Upper lobe of left lung (tissue), 6 donors: ENCODE data around the gene TST. TPM values are rescaled to one million over a fixed set of nuclear protein-coding genes. Genes with fewer than 3 reads are reported as not detected.

ENCODE experiments used
- ATAC-seq, 2 donors: fragments of 200-7000 bp; cut with Tn5 transposase; one replicate each; pipeline ENCODE4 v1.9.1; 2022; ENCODE audit warnings: mild to moderate bottlenecking in 2 of 2, moderate library complexity in 2 of 2; ENCODE audit not compliant: low FRiP score in 2 of 2
- DNase-seq, 2 donors: peaks; one replicate each; pipeline ENCODE4 v3.0.0-alpha.2; 2019 to 2020
- H3K27ac ChIP-seq, 4 donors: fragments of 200-600 bp; sonication (generic); one replicate each; pipeline ENCODE4 v1.5.1; 2016 to 2019
- H3K27me3 ChIP-seq, 4 donors: fragments of 200-600 bp; sonication (generic); one replicate each; pipeline ENCODE4 v1.5.1; 2017 to 2019
- H3K36me3 ChIP-seq, 4 donors: fragments of 200-600 bp; sonication (generic); one replicate each; pipeline ENCODE4 v1.5.1; 2016 to 2019
- H3K4me1 ChIP-seq, 4 donors: fragments of 200-600 bp; sonication (generic); one replicate each; pipeline ENCODE4 v1.5.1; 2018 to 2019
- H3K4me3 ChIP-seq, 4 donors: fragments of 200-600 bp; sonication (generic); one replicate each; pipeline ENCODE4 v1.5.1; 2017 to 2019; ENCODE audit warnings: mild to moderate bottlenecking in 2 of 4, moderate library complexity in 1 of 4
- H3K9me3 ChIP-seq, 4 donors: fragments of 200-600 bp; sonication (generic); one replicate each; pipeline ENCODE4 v1.5.1; 2018 to 2019
- CTCF ChIP-seq, 6 experiments: fragments of 450-650 bp in 4 of 6; fragments of 200-600 bp in 2 of 6; sonication (generic) in 2 of 6; IDR thresholded peaks; one replicate each; pipeline ENCODE4 v1.5.1; 2016 to 2019; ENCODE audit warnings: antibody characterized with exemption in 6 of 6
- EP300 ChIP-seq, 4 donors: sonication (generic); formaldehyde crosslinking; IDR thresholded peaks; one replicate each; pipeline ENCODE4 v1.5.1; 2017; ENCODE audit warnings: antibody characterized with exemption in 4 of 4, control low read depth in 2 of 4
- POLR2A ChIP-seq, 4 donors: fragments of 450-650 bp; IDR thresholded peaks; one replicate each; pipeline ENCODE4 v1.5.1; 2016 to 2017; ENCODE audit warnings: antibody characterized with exemption in 4 of 4, mild to moderate bottlenecking in 2 of 4
- POLR2AphosphoS5 ChIP-seq, 2 donors: sonication (generic); formaldehyde crosslinking; IDR thresholded peaks; one replicate each; pipeline ENCODE4 v1.5.1; 2017; ENCODE audit warnings: antibody characterized with exemption in 2 of 2
- WGBS, 2 donors: methylation state at CpG; one replicate each; pipeline ENCODE4 v1.1.5; 2017 to 2018; 5-methylcytosine and 5-hydroxymethylcytosine counted together
- total RNA-seq, 6 donors: library from RNA; depleted of rRNA in 4 of 6; stranded (reverse); fragments of >200 nt in 4 of 6; gene quantifications; one replicate each; pipeline versions ENCODE4 v1.1.0 to v1.2.1, GENCODE V29; 2016 to 2021
- donor health status: DM: no; HTN: no; CAD: no; lungs with moderate emphysema.
- donor health status: DM: no; HTN: yes; CAD: no; lungs with severe emphysema.

The TST gene
- total RNA-seq, 6 donors from 2014 or later = 43.0 to 78.1 (median 70.2) TPM

DNA sequence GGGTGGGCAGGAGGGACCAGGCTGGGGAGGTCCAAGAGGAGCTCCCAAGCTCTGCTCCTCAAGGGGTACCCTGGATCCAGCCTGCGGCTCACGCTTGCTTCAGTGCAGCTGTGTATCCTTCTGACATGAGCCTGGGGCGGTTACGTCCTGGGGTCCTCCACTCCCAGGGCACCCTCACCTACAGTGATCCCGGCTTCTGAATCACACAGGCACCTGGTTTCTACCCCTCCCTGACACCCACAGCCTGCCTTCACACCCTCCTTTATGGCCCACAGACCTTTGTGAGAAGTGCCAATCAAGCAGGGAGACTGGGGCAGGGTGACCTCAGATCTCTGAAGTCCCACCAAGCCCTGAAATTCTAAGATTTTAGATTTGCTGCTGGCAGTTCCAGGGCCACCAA lies 1.8 kb upstream of the TST start:
- TF ChIP-seq EP300 (IDR thresholded peaks at IDR 0.05) (no peak), CTCF (IDR thresholded peaks at IDR 0.05) (no peak), POLR2AphosphoS5 (IDR thresholded peaks at IDR 0.05) (no peak), POLR2A (IDR thresholded peaks at IDR 0.05) (no peak)
- peak overlapping the region in 3 of 4 donors; percentile 43 to 95 (median 90) for H3K27ac ChIP-seq
- WGBS, 2 donors = 92 to 100% methylated on average over 5 of the region's 5 CpGs
- ATAC-seq = no peak
- peak overlapping the region in 2 of 4 donors; percentile 96 to 99 for H3K4me3 ChIP-seq
- peaks cover 0 to 33% (median 16%) of the 10 kb centered on the region in 4 donors for H3K36me3 ChIP-seq
- H3K27me3 ChIP-seq = no peaks in the 10 kb centered on the region
- no peaks in the 10 kb centered on the region for H3K9me3 ChIP-seq
- H3K4me1 ChIP-seq = peaks cover 53 to 76% (median 62%) of the 10 kb centered on the region in 4 donors
- no peak for DNase-seq

GRCh38 chr22:37020192-37020479 lies 889 bp upstream of the TST start:
- ATAC-seq (peak in 1 of 2 donors; percentile 29), DNase-seq (peak in 1 of 2 donors; percentile 65)
- H3K9me3 ChIP-seq = no peaks in the 10 kb centered on the region
- no peak for TF ChIP-seq POLR2AphosphoS5 (IDR thresholded peaks at IDR 0.05)
- no peak for TF ChIP-seq CTCF (IDR thresholded peaks at IDR 0.05)
- no peak for TF ChIP-seq EP300 (IDR thresholded peaks at IDR 0.05)
- no peak for TF ChIP-seq POLR2A (IDR thresholded peaks at IDR 0.05)
- H3K36me3 ChIP-seq = peaks cover 0 to 25% (median 10%) of the 10 kb centered on the region in 4 donors
- peak overlapping the region; percentile 71 to 99 (median 95) for H3K4me3 ChIP-seq
- H3K27me3 ChIP-seq = no peaks in the 10 kb centered on the region
- 0 to 4% methylated on average over 4 to 5 of the region's 5 CpGs for WGBS, 2 donors
- H3K27ac ChIP-seq = peak overlapping the region; percentile 87 to 96 (median 92)
- peaks cover 53 to 72% (median 64%) of the 10 kb centered on the region in 4 donors for H3K4me1 ChIP-seq

DNA sequence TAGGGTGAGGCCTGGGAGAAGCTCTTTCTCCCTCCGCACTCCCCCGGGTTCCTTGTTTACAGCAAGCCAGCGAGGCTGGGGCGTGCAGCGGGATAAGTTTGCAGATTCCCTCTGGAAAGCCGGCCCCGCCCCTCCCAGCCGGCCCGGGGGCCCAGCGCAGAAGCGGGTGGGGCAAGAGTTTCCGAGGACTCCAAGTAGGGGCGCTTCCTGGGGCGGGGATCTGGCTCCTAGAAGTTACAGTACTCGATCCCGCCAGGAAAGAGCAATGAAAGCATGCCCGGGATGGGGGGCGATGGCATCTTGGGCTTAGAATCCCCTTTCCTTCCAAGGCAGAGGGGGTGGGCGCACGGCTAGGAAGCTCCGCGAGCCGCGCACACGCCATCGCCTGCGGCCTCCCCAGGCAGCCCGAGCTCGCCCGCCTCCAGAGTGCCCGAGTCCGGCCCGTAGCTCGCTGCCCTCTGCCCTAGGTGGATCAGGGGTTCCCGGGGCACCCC lies 385 bp downstream of the TST start:
- Histone ChIP-seq H3K27me3 (no peaks in the 10 kb centered on the region), H3K27ac (peak overlapping the region; percentile 87 to 96 (median 92)), H3K4me1 (peaks cover 51 to 74% (median 64%) of the 10 kb centered on the region in 4 donors), H3K36me3 (peaks cover 0 to 14% (median 1%) of the 10 kb centered on the region in 4 donors), H3K4me3 (peak overlapping the region; percentile 71 to 99 (median 90)), H3K9me3 (no peaks in the 10 kb centered on the region)
- DNase-seq (peak; percentile 62 to 91), ATAC-seq (peak; percentile 15 to 64)
- TF ChIP-seq POLR2A (IDR thresholded peaks at IDR 0.05) (no peak), POLR2AphosphoS5 (IDR thresholded peaks at IDR 0.05) (no peak), EP300 (IDR thresholded peaks at IDR 0.05) (no peak), CTCF (IDR thresholded peaks at IDR 0.05) (no peak)
- WGBS, 2 donors = 6% methylated on average over 22 of the region's 35 CpGs; no CpG with 5 or more reads in 1 of the 2 donors

- peak overlapping the region; percentile 87 to 96 (median 92) for H3K27ac ChIP-seq
- no peaks in the 10 kb centered on the region for H3K9me3 ChIP-seq
- peaks cover 0 to 14% (median 1%) of the 10 kb centered on the region in 4 donors for H3K36me3 ChIP-seq
- peak; percentile 32 to 85 for DNase-seq
- ATAC-seq = peak in 1 of 2 donors; percentile 3
- peak overlapping the region; percentile 71 to 99 (median 90) for H3K4me3 ChIP-seq
- peaks cover 48 to 68% (median 60%) of the 10 kb centered on the region in 4 donors for H3K4me1 ChIP-seq
- H3K27me3 ChIP-seq = no peaks in the 10 kb centered on the region
- 66 to 90% methylated on average over 37 of the region's 45 CpGs for WGBS, 2 donors
- TF ChIP-seq POLR2A (IDR thresholded peaks at IDR 0.05) (no peak), EP300 (IDR thresholded peaks at IDR 0.05) (no peak), CTCF (IDR thresholded peaks at IDR 0.05) (no peak), POLR2AphosphoS5 (IDR thresholded peaks at IDR 0.05) (no peak)
Measured at GRCh38 chr22:37018086-37018814, 997 bp downstream of the TST start.
